Stimulated activated CD8-positive, alpha-beta memory T cell treated with anti-CD3 and anti-CD28 coated beads, Interleukin-4, amount 100 ng/mL, for 48 hours (primary cell): ENCODE measurements around the gene TTC34.

Source experiments
- DNase-seq: peaks from one replicate; pipeline ENCODE4 v3.0.0-alpha.2; 2020

TTC34 gene

DNA sequence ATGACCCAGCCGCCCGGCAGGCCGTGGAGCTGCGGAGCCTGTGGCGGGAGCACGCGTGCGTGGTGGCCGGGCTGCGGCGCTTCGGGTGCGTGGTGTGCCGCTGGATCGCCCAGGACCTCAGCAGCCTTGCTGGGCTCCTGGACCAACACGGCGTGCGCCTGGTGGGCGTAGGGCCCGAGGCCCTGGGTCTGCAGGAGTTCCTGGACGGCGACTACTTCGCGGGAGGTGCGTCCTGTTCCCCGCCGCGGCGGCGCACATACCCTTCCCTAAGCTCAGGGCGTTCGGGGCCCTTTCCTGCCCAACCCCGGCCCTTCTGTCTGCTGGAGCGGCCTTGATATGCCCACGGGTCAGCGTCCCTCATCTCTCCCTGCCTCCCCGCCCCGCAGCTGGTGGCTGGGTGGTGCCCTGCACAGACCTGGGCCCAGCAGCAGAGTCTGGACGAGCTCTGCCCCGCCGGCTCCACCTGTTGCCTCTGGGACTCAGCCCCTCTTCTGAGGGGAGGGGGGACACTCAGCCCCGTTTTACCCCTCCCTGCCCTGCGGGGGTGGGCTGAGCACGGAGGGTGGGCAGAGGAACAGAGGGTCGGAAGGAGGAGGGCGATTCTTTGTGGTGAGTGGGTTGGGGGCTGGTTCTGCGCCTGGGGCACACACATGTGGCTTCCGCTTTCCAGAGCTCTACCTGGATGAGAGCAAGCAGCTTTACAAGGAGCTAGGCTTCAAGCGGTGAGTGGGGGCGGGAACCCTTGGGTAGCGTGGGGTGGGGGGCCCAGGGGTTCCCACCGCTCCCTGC is 214.2 kb downstream of the TTC34 start:
- DNase-seq = peak; percentile 48

DNA sequence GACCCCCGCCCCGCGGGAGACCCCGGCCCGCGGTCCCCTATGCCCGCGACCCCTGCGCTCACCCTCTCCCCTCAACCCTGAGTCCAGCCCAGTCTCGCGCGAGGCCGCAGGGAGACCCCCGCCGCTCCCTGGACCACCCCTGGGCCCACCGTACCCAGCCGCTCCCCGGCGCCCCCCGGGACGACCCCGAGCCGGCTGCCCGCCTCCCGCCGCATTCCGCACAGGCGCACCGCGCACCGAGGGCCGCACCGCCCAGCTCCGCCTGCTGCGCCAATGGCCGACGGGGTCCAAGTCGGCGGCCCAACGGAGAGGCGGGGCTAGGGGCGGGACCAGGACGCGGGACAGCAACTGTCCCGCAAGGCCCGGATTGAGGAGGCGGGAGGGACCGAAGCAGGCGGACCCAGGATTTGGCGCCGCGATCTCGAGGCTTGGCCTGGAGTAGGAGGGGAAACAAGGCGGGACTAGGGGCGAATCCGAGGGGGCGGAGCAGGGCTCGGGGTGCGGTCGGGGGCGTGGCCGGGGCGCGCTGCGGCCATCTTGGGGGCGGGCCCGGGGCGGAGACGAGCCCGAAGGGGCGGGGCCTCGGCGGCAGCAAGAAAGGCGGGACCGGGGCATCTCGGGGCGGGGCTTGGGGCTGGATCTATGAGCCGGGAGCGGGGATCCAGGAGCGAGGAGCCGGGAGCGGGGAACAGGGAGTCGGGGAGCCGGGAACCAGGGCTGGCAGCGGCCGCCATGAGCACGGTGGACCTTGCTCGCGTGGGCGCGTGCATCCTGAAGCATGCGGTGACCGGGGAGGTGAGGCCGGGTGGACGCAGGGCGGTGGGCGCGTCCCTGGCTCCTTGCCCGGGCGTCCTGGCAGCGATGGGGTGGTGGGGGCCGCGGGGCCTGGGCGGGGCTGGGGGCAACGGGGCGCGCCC is 215.1 kb downstream of the TTC34 start, which contains the start of gene PRXL2B:
PRXL2B (plus strand) TSS at position 624 of the 917 bp plus-strand sequence; CDS start at position 733, 109 bp downstream.
- DNase-seq = peak; percentile 99
